AG10803 (cell line): ENCODE results near the gene NYAP1.

Source experiments
- DNase-seq: peaks from one replicate; pipeline ENCODE4 v3.0.0; 2010; ENCODE audit warnings: low read depth
- H3K4me3 ChIP-seq: 2 replicates; pipeline ENCODE4 v1.5.1; 2011; ENCODE audit warnings: mild to moderate bottlenecking, low read length, control low read depth
- CTCF ChIP-seq: conservative IDR thresholded peaks from 2 replicates; pipeline ENCODE4 v1.5.1; 2011; ENCODE audit warnings: mild to moderate bottlenecking, low read length, control low read depth, inconsistent platforms

The NYAP1 gene

DNA sequence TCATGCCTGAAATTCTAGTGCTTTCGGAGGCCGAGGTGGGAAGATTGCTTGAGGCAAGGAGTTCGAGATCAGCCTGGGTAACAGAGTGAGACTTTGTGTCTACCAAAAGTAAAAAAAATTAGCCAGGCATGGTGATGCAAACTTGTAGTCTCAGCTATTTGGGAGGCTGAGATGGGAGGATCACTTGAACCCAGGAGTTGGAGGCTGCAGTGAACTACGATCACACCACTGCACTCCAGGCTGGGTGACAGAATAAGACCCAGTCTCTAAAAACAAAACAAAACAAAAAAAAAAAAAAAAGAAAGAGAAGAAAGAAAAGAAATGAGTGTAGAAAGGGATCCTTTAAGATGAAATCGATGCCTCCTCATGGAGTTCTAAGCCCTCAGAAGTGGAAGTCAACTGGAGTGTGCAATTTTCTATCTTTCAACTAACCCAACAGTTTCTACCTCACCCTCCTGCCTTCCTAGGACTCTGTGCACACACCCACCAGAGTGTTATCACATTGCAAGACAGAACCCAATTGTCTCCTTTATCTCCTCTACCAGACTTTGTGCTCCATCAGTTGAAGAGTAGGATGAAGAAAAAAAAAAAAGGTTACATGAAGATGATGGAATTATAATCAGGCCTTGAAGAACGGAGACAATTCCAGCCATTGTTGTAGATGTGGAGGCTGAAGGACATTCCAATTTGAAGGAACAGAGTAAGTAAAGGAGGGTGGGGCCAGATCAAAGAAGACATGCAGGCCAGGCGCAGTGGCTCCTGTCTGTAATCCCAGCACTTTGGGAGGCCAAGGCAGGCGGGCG, 26.9 kb downstream of the NYAP1 start:
- no peak for DNase-seq
- H3K4me3 ChIP-seq, result no peak overlapping the region
- TF ChIP-seq CTCF, result no peak

GRCh38 chr7:100513212-100513810, 29.6 kb downstream of the NYAP1 start:
- no peak overlapping the region for H3K4me3 ChIP-seq
- no peak for TF ChIP-seq CTCF
- no peak for DNase-seq

DNA sequence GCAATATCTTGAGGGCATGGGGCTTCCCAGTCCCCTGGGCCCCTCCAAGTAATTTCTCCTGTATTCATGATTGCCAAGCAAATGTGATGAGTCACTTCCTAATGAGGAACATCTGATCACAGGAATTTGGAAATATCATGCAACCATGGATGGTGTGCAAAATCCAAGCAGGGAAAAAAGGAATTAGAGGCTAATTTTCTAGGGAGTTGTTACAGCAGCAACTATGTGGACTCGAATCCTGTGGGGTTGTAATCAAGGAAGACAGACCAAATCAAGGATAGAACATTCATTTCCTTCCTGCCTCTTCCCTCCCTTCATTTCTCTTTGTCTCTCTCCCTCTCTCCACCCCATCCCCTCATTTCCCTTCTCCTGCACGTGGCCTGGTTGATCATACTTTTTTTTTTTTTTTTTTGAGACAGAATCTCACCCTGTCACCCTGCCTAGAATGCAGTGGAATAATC, 31.4 kb downstream of the NYAP1 start:
- TF ChIP-seq CTCF, result no peak
- peak; percentile 82 for DNase-seq
- no peak overlapping the region for H3K4me3 ChIP-seq

GRCh38 chr7:100516135-100516812, 32.5 kb downstream of the NYAP1 start:
- H3K4me3 ChIP-seq, result no peak overlapping the region
- DNase-seq, result peak; percentile 98
- no peak for TF ChIP-seq CTCF

DNA sequence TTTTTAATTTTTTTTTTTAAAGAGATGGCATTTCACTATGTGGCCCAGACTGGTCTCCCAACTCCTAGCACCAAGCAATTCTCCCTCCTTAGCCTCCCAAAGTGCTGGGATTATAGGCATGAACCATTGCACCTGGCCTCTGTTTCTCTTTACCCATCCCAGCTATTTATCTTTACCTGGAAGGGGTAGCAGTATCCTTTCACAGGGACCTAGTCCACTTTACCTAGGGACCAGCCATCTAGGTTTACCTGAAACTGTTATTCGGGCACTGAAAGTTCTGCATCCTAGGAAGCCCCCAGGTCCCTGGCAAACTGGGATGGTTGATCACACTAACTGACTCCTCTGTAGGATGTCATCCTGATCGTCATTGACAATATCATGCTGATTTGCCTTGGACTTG, 33.6 kb downstream of the NYAP1 start:
- no peak for TF ChIP-seq CTCF
- no peak for DNase-seq
- no peak overlapping the region for H3K4me3 ChIP-seq

- H3K4me3 ChIP-seq, result no peak overlapping the region
- no peak for TF ChIP-seq CTCF
- DNase-seq, result no peak
Observed at GRCh38 chr7:100519580-100519979, 35.9 kb downstream of the NYAP1 start.
